ENCODE results near the gene TBC1D8B. TPM values are rescaled to one million over a fixed set of nuclear protein-coding genes. Genes with fewer than 3 reads are reported as not detected.
A peak's percentile ranks its signal among the peaks of the same experiment; 100 is the strongest.
"Not testable (repeated sequence)": the region's sequence is repeated elsewhere in the genome, so short reads cannot be mapped to it uniquely, and the experiment has no call there.

Gene TBC1D8B
- total RNA-seq, 2 donors from 2014 or later = 11.6 to 17.9 TPM

DNA sequence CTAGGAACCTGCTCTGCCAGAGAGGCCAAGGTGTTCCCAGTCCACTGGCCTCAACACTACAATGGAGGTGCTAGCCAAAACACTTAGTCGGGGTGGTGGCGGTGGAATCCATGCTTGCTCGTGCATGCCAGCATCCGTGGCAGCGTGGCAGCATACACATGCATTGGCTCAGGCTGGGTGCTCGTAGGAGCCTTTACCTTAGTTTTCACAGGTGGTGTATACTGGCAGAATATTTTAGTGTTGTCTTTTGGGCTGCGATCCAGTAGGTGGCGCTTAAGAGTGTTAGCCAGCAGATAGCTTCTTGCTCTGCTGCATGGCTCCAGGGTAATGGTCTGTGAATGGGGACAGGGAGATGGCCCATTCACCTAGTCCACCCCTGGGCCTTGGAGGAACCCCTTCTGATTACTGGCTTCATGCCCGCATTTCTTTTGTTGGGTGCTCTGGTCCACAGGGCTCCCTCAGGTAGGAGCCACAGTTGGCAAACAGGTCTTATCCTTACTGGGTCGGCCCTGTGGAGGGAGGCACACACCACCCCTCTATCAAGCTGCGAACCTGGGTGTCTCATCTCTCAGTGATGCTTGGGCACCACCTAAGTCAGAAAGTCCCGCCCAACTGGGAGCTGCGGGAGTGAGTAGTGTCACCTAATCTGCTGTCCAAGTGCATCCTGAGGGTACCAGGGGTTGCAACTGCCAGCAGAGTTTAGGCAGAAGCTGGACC is 60.7 kb downstream of the TBC1D8B start:
- H3K4me1 ChIP-seq = no peaks in the 10 kb centered on the region
- H3K36me3 ChIP-seq = no peaks in the 10 kb centered on the region
- no peak overlapping the region for H3K4me3 ChIP-seq
- TF ChIP-seq, protein P1, sequence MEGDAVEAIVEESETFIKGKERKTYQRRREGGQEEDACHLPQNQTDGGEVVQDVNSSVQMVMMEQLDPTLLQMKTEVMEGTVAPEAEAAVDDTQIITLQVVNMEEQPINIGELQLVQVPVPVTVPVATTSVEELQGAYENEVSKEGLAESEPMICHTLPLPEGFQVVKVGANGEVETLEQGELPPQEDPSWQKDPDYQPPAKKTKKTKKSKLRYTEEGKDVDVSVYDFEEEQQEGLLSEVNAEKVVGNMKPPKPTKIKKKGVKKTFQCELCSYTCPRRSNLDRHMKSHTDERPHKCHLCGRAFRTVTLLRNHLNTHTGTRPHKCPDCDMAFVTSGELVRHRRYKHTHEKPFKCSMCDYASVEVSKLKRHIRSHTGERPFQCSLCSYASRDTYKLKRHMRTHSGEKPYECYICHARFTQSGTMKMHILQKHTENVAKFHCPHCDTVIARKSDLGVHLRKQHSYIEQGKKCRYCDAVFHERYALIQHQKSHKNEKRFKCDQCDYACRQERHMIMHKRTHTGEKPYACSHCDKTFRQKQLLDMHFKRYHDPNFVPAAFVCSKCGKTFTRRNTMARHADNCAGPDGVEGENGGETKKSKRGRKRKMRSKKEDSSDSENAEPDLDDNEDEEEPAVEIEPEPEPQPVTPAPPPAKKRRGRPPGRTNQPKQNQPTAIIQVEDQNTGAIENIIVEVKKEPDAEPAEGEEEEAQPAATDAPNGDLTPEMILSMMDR (IDR thresholded peaks at IDR 0.05) = peak; percentile 46
- intact Hi-C loops (cut with DNase I) = no loop called here
- no peak overlapping the region for H3K27ac ChIP-seq
- no peaks in the 10 kb centered on the region for H3K27me3 ChIP-seq
- no peaks in the 10 kb centered on the region for H3K9me3 ChIP-seq
- no peak overlapping the region for H3K9ac ChIP-seq (ENCODE audit: low read depth in 2 of 2, low read length in 2 of 2)
- peak; percentile 35 for DNase-seq

DNA sequence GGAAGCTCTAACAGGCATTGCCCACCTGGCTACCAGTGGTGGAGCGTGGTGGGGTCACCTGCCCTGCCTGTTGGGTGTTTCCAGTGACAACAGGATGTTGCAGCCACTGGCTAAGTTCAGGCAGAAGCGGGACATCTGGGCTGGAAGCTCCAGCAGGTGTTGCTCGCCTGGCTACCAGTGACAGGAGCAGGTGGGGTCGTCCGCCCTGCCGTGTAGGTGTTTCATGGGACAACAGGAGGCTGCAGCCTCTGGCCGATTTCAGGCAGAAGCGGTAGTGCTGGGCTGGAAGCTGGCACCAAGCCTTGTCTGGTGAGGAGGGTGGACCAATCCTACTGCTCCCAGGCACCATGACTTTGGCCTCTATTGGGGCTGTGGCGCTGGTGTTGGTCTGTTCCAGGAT is 61.2 kb downstream of the TBC1D8B start:
- Histone ChIP-seq H3K9me3 (no peaks in the 10 kb centered on the region), H3K27ac (no peak overlapping the region), H3K4me1 (no peaks in the 10 kb centered on the region), H3K9ac (ENCODE audit: low read depth in 2 of 2, low read length in 2 of 2) (no peak overlapping the region), H3K36me3 (no peaks in the 10 kb centered on the region), H3K27me3 (no peaks in the 10 kb centered on the region), H3K4me3 (no peak overlapping the region)
- intact Hi-C loops (cut with DNase I) = no loop called here
- TF ChIP-seq, protein P1 (IDR thresholded peaks at IDR 0.05) = no peak
- DNase-seq = no peak

DNA sequence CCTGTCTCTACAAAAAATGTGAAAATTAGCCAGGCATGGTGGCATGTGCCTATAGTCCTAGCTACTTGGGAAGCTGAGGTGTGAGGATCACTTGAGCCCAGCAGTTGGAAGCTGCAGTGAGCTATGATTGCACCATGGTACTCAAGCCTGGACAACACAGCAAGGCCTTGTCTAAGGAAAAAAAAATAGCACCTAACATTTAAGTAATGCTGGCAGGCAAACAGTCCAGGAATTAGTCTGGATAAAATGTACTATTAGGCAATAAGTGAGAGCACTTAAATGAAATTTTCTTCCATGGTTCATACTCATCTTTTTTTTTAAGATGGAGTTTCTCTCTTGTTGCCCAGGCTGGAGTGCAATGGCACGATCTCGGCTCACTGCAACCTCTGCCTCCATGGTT is 70.3 kb downstream of the TBC1D8B start:
- intact Hi-C loops (cut with DNase I); H3K27ac ChIP-seq; DNase-seq; H3K9me3 ChIP-seq; H3K4me3 ChIP-seq; H3K27me3 ChIP-seq; H3K36me3 ChIP-seq; H3K4me1 ChIP-seq; H3K9ac ChIP-seq (ENCODE audit: low read depth in 2 of 2, low read length in 2 of 2): not testable (repeated sequence)

DNA sequence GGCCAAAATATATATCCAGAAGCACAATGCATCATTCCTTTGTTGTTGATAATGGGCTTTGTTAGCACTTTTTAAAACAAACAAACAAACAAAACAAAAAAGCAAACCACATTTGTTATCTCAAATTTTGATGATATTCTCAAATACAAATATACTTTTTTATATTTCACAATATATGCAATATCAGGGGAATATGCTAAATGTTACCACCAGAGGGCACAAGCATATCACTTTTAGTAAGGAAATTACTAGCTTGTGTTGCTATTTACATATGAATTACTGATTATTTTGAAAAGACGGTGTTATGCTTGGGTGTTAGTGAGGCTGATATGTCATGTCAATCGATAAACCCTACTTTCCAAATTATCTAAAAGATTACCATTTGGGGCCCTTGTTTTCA is 71.6 kb downstream of the TBC1D8B start:
- no peaks in the 10 kb centered on the region for H3K27me3 ChIP-seq
- no peak overlapping the region for H3K4me3 ChIP-seq
- TF ChIP-seq, protein P1 (IDR thresholded peaks at IDR 0.05) = peak; percentile 54
- H3K9ac ChIP-seq (ENCODE audit: low read depth in 2 of 2, low read length in 2 of 2) = no peak overlapping the region
- intact Hi-C loops (cut with DNase I) = no loop called here
- DNase-seq = no peak
- no peaks in the 10 kb centered on the region for H3K4me1 ChIP-seq
- H3K9me3 ChIP-seq = no peaks in the 10 kb centered on the region
- H3K36me3 ChIP-seq = no peaks in the 10 kb centered on the region
- no peak overlapping the region for H3K27ac ChIP-seq

DNA sequence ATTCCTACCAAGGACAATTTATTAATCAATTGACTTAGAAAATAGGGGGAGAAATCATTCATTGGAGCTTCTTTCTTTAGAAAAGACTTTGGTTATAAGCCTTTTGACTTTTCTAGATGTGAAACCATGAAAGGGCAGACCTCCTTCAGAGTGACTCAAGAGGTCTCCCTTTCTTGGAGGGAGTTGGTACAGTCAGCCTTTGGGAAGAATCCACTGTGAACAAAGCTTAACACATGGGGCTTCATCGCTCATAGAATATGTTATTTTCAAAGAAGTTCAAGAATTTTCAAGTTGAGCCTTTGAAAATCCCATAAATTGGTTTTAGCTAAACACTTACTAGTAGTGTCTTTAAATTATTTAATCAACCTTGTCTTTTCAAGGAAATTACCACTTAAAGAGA is 72.7 kb downstream of the TBC1D8B start:
- no peaks in the 10 kb centered on the region for H3K9me3 ChIP-seq
- H3K27ac ChIP-seq = no peak overlapping the region
- no peak for DNase-seq
- H3K4me1 ChIP-seq = no peaks in the 10 kb centered on the region
- H3K36me3 ChIP-seq = no peaks in the 10 kb centered on the region
- TF ChIP-seq, protein P1 (IDR thresholded peaks at IDR 0.05) = no peak
- no peak overlapping the region for H3K4me3 ChIP-seq
- no peak overlapping the region for H3K9ac ChIP-seq (ENCODE audit: low read depth in 2 of 2, low read length in 2 of 2)
- no peaks in the 10 kb centered on the region for H3K27me3 ChIP-seq
- intact Hi-C loops (cut with DNase I) = no loop called here

DNA sequence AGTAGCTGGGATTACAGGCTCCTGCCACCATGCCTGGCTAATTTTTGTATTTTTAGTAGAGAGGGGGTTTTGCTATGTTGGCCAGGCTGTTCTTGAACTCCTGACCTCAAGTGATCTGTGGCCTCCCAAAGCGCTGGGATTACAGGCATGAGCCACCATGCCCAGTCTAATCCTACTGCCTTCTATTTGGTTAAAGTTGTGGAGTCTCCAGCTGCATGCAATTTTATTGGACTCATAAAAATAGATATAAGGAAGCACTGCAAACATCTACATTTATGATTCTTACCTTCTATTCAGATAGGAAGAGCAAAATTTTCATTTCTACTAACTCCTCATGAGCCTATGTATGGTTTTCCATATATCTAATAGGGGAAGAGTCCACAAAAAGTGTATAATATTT is 87.0 kb downstream of the TBC1D8B start:
- no peaks in the 10 kb centered on the region for H3K36me3 ChIP-seq
- TF ChIP-seq, protein P1 (IDR thresholded peaks at IDR 0.05) = no peak
- no peaks in the 10 kb centered on the region for H3K27me3 ChIP-seq

More for the DNA sequence above, 87.0 kb downstream of the TBC1D8B start:
- H3K27ac ChIP-seq = no peak overlapping the region
- no peak overlapping the region for H3K4me3 ChIP-seq
- H3K9ac ChIP-seq (ENCODE audit: low read depth in 2 of 2, low read length in 2 of 2) = no peak overlapping the region
- intact Hi-C loops (cut with DNase I) = no loop called here
- no peaks in the 10 kb centered on the region for H3K9me3 ChIP-seq
- no peaks in the 10 kb centered on the region for H3K4me1 ChIP-seq
- no peak for DNase-seq

All from colonic mucosa (tissue), 4 donors.